ENCODE measurements around the gene NRBP1. TPM values are rescaled to one million over a fixed set of nuclear protein-coding genes. Genes with fewer than 3 reads are reported as not detected.

Gene NRBP1
- total RNA-seq, 4 donors from 2014 or later, result 47.4 to 73.3 (median 64.2) TPM

GRCh38 chr2:27428978-27429541 lies 629 bp downstream of the NRBP1 start:
- TF ChIP-seq, protein P1, sequence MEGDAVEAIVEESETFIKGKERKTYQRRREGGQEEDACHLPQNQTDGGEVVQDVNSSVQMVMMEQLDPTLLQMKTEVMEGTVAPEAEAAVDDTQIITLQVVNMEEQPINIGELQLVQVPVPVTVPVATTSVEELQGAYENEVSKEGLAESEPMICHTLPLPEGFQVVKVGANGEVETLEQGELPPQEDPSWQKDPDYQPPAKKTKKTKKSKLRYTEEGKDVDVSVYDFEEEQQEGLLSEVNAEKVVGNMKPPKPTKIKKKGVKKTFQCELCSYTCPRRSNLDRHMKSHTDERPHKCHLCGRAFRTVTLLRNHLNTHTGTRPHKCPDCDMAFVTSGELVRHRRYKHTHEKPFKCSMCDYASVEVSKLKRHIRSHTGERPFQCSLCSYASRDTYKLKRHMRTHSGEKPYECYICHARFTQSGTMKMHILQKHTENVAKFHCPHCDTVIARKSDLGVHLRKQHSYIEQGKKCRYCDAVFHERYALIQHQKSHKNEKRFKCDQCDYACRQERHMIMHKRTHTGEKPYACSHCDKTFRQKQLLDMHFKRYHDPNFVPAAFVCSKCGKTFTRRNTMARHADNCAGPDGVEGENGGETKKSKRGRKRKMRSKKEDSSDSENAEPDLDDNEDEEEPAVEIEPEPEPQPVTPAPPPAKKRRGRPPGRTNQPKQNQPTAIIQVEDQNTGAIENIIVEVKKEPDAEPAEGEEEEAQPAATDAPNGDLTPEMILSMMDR (IDR thresholded peaks at IDR 0.05; ENCODE audit: low read depth), result no peak

DNA sequence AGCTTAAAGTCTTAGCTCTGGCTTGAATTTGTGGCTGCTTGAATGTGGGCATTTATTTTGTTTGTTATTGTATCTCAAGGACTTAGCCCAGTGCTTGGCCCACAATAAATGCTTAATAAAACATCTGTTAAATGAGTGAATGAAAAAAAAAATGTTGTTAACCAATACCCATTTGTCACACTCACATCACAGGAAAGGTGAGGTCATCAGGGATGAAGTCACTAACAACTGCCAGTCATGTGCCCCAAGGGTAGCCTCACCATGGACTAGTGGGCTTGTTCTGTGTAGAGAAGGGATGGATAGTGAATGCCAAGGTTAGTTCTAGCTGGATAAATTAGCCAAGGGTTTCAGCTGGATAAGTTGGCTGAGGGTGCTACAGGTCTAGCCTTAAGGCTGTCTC lies 3.0 kb downstream of the NRBP1 start:
- TF ChIP-seq, protein P1 (IDR thresholded peaks at IDR 0.05; ENCODE audit: low read depth), result no peak

DNA sequence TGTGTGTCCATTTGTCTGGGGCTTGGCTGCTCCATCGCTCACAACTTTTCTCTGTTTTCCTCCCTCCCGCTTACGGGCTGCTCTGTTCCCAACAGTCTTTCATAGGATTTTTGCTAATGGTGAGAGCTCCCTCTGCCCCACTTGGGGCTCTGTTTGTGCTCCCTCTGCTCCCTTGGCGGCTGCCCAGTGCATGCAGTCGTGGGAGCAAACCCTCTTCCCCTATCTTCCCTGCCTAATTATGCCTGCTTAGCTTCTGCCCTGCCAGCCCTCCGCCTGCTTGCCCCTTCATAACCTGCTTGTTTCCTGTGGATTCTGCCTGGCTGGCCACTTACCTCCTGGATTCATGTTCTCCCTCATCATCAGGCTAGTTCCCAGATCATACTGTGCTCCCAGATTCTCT lies 7.2 kb downstream of the NRBP1 start:
- TF ChIP-seq, protein P1 (IDR thresholded peaks at IDR 0.05; ENCODE audit: low read depth), result no peak

DNA sequence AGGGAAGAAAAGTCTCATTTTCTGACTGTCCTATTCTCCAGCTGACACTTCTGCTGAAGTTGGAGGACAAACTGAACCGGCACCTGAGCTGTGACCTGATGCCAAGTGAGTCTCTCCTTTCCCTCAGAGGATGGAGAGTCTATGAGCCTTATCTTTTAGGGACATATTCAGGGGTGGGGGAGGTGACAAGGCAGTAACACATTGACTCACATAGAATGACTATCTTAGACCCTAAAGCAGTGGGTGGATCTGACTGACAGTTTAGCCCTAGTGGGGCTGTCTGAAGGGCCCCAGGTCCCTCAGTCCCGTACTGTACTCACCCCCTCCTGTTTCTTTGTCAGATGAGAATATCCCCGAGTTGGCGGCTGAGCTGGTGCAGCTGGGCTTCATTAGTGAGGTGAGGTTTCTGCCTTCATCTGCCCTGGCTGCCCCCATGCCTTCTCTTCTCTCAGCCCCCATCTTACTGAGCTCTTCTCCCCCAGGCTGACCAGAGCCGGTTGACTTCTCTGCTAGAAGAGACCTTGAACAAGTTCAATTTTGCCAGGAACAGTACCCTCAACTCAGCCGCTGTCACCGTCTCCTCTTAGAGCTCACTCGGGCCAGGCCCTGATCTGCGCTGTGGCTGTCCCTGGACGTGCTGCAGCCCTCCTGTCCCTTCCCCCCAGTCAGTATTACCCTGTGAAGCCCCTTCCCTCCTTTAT lies 12.9 kb downstream of the NRBP1 start:
- TF ChIP-seq, protein P1 (IDR thresholded peaks at IDR 0.05; ENCODE audit: low read depth), result no peak

DNA sequence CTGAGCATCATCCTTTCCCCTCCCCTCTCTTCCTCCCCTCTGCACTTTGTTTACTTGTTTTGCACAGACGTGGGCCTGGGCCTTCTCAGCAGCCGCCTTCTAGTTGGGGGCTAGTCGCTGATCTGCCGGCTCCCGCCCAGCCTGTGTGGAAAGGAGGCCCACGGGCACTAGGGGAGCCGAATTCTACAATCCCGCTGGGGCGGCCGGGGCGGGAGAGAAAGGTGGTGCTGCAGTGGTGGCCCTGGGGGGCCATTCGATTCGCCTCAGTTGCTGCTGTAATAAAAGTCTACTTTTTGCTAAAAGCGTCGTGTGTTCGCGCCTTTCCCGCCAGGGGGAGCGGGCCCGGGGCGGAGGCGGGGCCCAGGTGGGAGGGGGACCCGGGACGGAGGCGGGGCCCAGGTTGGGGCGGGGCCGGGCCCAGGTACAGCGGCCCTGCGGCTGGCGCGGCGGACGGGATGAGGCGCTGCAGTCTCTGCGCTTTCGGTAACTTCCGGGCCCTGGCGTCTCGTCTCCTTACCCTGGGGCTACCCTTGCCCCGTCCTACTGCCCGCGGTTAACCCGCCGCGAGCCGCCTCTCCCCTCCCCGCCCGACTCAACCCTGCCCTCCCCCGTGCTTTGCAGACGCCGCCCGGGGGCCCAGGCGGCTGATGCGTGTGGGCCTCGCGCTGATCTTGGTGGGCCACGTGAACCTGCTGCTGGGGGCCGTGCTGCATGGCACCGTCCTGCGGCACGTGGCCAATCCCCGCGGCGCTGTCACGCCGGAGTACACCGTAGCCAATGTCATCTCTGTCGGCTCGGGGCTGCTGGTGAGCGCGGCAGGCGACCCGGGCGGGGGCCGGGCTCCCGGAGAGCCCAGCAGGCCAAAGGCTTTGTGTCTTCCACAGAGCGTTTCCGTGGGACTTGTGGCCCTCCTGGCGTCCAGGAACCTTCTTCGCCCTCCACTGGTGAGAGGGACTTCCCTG lies 13.8 kb downstream of the NRBP1 start, which contains the start of gene KRTCAP3:
KRTCAP3 (plus strand) TSS at position 424 of the 962 bp plus-strand sequence; CDS start at position 456, 32 bp downstream.
- TF ChIP-seq, protein P1 (IDR thresholded peaks at IDR 0.05; ENCODE audit: low read depth), result no peak

GRCh38 chr2:27442920-27443282 lies 14.5 kb downstream of the NRBP1 start:
- TF ChIP-seq, protein P1 (IDR thresholded peaks at IDR 0.05; ENCODE audit: low read depth), result no peak

DNA sequence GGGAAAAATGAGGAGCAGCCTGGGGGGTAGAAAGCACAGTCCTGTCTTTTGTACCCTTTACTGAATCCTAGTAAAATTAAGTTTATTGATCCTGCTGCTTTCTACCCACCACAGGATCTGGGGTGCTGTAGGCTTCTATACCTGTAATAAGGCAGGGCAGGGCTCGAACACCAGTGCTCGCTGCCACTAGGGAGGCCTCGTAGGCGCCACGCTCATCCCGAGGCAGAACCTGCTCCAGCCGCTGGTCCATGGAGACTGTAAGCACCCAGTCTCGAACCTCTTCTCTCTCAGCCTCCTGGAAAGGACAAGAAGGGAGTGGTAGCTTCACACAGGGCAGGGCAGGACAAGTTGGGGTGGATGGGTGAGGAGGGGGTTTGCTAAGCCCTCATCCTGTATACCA lies 16.7 kb downstream of the NRBP1 start:
- TF ChIP-seq, protein P1 (IDR thresholded peaks at IDR 0.05; ENCODE audit: low read depth), result no peak

Measured in subcutaneous adipose tissue (tissue), 4 donors.